ENCODE measurements around the gene RPL10.

RPL10 gene

GRCh38 chrX:154362085-154362742 is 36.0 kb upstream of the RPL10 start:
- Histone ChIP-seq H3K9ac (ENCODE audit: low read length) (no peak overlapping the region), H3K4me1 (ENCODE audit: control insufficient read depth, insufficient read depth, low read length) (no peaks in the 10 kb centered on the region; the same call in 1 of the 2 replicates), H3K4me3 (ENCODE audit: low read depth, low read length) (no peak overlapping the region), H3K36me3 (ENCODE audit: control insufficient read depth, insufficient read depth, low read length) (peaks cover 96% of the 10 kb centered on the region), H3K27me3 (ENCODE audit: control insufficient read depth, insufficient read depth, low read length) (no peaks in the 10 kb centered on the region), H3K9me3 (ENCODE audit: control insufficient read depth, insufficient read depth, low read depth, low read length) (peaks cover 18% of the 10 kb centered on the region; the same call in 1 of the 2 replicates), H3K27ac (ENCODE audit: low read depth, low read length) (no peak overlapping the region)

DNA sequence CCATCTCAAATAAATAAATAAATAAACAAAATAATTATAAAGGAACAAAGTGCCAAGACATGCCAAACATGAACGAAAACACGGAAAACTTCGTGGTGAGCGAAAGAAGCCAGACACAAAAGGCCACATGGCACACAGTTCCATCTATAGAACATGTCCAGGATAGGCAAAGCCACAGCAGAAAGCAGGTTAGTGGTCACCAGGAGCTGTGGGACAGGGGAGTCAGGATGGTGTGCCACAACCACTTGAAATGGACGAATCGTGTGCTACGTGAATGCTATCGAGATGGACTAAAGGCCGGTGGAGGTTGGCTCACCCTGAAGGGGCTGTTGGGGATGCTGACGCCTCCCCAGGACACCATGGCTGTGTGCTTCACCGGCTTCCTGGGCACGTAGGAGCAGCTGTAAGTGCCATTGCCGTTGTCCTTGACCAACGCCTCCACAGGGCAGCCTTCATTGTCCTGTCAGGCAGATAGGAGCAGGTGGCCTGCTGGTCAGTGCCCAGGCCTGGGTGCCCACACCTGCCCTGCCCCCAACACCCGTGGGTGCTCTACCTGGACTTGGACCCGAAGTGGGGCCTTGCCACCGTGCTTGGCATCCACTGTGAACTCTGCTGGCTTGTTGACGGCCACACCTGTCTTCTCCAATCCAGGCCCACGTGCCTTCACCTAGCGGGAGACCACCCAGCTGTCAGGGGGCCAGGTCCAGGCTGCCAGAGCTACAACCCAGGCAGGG is 34.3 kb upstream of the RPL10 start:
- H3K9me3 ChIP-seq (ENCODE audit: control insufficient read depth, insufficient read depth, low read depth, low read length), result peaks cover 16% of the 10 kb centered on the region; the same call in 1 of the 2 replicates
- no peaks in the 10 kb centered on the region for H3K27me3 ChIP-seq (ENCODE audit: control insufficient read depth, insufficient read depth, low read length)
- H3K36me3 ChIP-seq (ENCODE audit: control insufficient read depth, insufficient read depth, low read length), result peaks cover 96% of the 10 kb centered on the region
- H3K4me1 ChIP-seq (ENCODE audit: control insufficient read depth, insufficient read depth, low read length), result peaks cover 11% of the 10 kb centered on the region; the same call in 1 of the 2 replicates
- no peak overlapping the region for H3K9ac ChIP-seq (ENCODE audit: low read length)
- no peak overlapping the region for H3K4me3 ChIP-seq (ENCODE audit: low read depth, low read length)
- no peak overlapping the region for H3K27ac ChIP-seq (ENCODE audit: low read depth, low read length)

- Histone ChIP-seq H3K36me3 (ENCODE audit: control insufficient read depth, insufficient read depth, low read length) (peaks cover 91% of the 10 kb centered on the region), H3K27me3 (ENCODE audit: control insufficient read depth, insufficient read depth, low read length) (no peaks in the 10 kb centered on the region), H3K9ac (ENCODE audit: low read length) (no peak overlapping the region), H3K4me3 (ENCODE audit: low read depth, low read length) (no peak overlapping the region), H3K9me3 (ENCODE audit: control insufficient read depth, insufficient read depth, low read depth, low read length) (peaks cover 16% of the 10 kb centered on the region; the same call in 1 of the 2 replicates), H3K4me1 (ENCODE audit: control insufficient read depth, insufficient read depth, low read length) (peaks cover 11% of the 10 kb centered on the region; the same call in 1 of the 2 replicates), H3K27ac (ENCODE audit: low read depth, low read length) (no peak overlapping the region)
Measured at GRCh38 chrX:154365052-154365600, 33.1 kb upstream of the RPL10 start.

DNA sequence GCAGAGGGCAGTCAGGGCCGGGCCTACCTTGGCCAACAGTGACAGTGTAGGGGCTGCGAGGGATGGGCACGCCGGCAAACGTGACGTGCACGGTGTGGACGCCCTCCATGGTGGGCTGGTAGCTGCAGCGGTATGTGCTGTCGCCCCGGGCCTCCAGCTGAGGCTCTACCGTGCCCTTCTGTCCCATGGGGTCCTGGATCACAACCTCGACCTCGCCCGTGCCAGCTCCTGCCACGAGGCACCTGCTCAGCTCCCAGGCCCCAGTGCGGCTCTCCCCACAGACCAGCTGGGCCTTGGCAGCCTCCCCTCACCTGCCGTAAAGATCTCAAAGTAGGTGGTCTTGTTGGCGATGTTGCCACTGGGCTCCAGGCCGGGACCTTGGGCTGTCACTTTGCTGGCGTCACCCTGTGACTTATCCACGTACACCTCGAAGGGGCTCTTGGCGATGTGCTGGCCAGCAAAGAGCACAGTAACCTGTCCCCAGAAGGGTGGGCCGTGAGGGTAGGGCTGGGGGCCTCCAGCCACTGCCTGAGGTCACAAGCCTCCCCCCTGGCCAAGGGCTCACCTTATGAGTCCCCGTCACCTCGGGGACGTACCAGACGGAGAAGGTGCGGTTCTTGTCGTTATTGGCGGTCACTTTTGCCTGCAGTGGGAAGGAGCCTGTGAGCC is 32.0 kb upstream of the RPL10 start:
- Histone ChIP-seq H3K9ac (ENCODE audit: low read length) (peak overlapping the region; percentile 54), H3K4me3 (ENCODE audit: low read depth, low read length) (no peak overlapping the region), H3K4me1 (ENCODE audit: control insufficient read depth, insufficient read depth, low read length) (peaks cover 11% of the 10 kb centered on the region; the same call in 1 of the 2 replicates), H3K9me3 (ENCODE audit: control insufficient read depth, insufficient read depth, low read depth, low read length) (peaks cover 18% of the 10 kb centered on the region; the same call in 1 of the 2 replicates), H3K36me3 (ENCODE audit: control insufficient read depth, insufficient read depth, low read length) (peaks cover 87% of the 10 kb centered on the region), H3K27ac (ENCODE audit: low read depth, low read length) (no peak overlapping the region), H3K27me3 (ENCODE audit: control insufficient read depth, insufficient read depth, low read length) (no peaks in the 10 kb centered on the region)

DNA sequence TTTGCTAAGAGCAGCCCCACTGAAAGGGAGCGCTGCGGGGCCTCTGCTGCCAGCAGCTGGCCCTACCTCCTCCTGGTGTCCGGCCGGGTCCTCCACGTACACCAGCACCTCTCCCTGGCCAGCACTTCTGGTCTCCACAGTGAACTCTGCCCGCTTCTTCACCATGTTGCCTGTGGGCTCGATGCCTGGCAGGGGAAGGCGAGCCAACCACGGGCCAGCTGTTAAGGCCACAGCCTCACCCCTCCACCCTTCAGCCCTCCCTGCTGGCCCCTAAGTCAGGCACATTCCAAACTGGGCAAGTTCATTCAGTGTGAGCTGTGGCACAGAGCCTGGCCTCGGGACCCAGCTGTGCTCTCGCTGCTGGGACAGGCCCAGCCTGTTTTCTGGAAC is 31.5 kb upstream of the RPL10 start:
- H3K4me3 ChIP-seq (ENCODE audit: low read depth, low read length), result no peak overlapping the region
- peaks cover 11% of the 10 kb centered on the region; the same call in 1 of the 2 replicates for H3K4me1 ChIP-seq (ENCODE audit: control insufficient read depth, insufficient read depth, low read length)
- peaks cover 14% of the 10 kb centered on the region; the same call in 1 of the 2 replicates for H3K9me3 ChIP-seq (ENCODE audit: control insufficient read depth, insufficient read depth, low read depth, low read length)
- peak overlapping the region; percentile 9; the same call in 1 of the 2 replicates for H3K27ac ChIP-seq (ENCODE audit: low read depth, low read length)
- peak overlapping the region; percentile 54 for H3K9ac ChIP-seq (ENCODE audit: low read length)
- peaks cover 81% of the 10 kb centered on the region for H3K36me3 ChIP-seq (ENCODE audit: control insufficient read depth, insufficient read depth, low read length)
- no peaks in the 10 kb centered on the region for H3K27me3 ChIP-seq (ENCODE audit: control insufficient read depth, insufficient read depth, low read length)

GRCh38 chrX:154367474-154368308 is 30.5 kb upstream of the RPL10 start:
- Histone ChIP-seq H3K36me3 (ENCODE audit: control insufficient read depth, insufficient read depth, low read length) (peaks cover 71% of the 10 kb centered on the region), H3K4me3 (ENCODE audit: low read depth, low read length) (peak overlapping the region; percentile 94; the same call in 1 of the 2 replicates), H3K9me3 (ENCODE audit: control insufficient read depth, insufficient read depth, low read depth, low read length) (peaks cover 7% of the 10 kb centered on the region; the same call in 1 of the 2 replicates), H3K9ac (ENCODE audit: low read length) (peak overlapping the region; percentile 99), H3K4me1 (ENCODE audit: control insufficient read depth, insufficient read depth, low read length) (peaks cover 19% of the 10 kb centered on the region; the same call in 1 of the 2 replicates), H3K27me3 (ENCODE audit: control insufficient read depth, insufficient read depth, low read length) (no peaks in the 10 kb centered on the region), H3K27ac (ENCODE audit: low read depth, low read length) (peak overlapping the region; percentile 98; the same call in 1 of the 2 replicates)

GRCh38 chrX:154368630-154369448 is 29.3 kb upstream of the RPL10 start:
- peaks cover 7% of the 10 kb centered on the region; the same call in 1 of the 2 replicates for H3K9me3 ChIP-seq (ENCODE audit: control insufficient read depth, insufficient read depth, low read depth, low read length)
- H3K4me3 ChIP-seq (ENCODE audit: low read depth, low read length), result peak overlapping the region; percentile 94
- no peaks in the 10 kb centered on the region for H3K27me3 ChIP-seq (ENCODE audit: control insufficient read depth, insufficient read depth, low read length)
- H3K27ac ChIP-seq (ENCODE audit: low read depth, low read length), result peak overlapping the region; percentile 98
- peaks cover 62% of the 10 kb centered on the region for H3K36me3 ChIP-seq (ENCODE audit: control insufficient read depth, insufficient read depth, low read length)
- peaks cover 27% of the 10 kb centered on the region; the same call in 1 of the 2 replicates for H3K4me1 ChIP-seq (ENCODE audit: control insufficient read depth, insufficient read depth, low read length)
- H3K9ac ChIP-seq (ENCODE audit: low read length), result peak overlapping the region; percentile 99

GRCh38 chrX:154369449-154370299 is 28.5 kb upstream of the RPL10 start:
- peak overlapping the region; percentile 99 for H3K9ac ChIP-seq (ENCODE audit: low read length)
- peak overlapping the region; percentile 98 for H3K27ac ChIP-seq (ENCODE audit: low read depth, low read length)
- peaks cover 31% of the 10 kb centered on the region; the same call in 1 of the 2 replicates for H3K4me1 ChIP-seq (ENCODE audit: control insufficient read depth, insufficient read depth, low read length)
- H3K9me3 ChIP-seq (ENCODE audit: control insufficient read depth, insufficient read depth, low read depth, low read length), result peaks cover 7% of the 10 kb centered on the region; the same call in 1 of the 2 replicates
- no peaks in the 10 kb centered on the region for H3K27me3 ChIP-seq (ENCODE audit: control insufficient read depth, insufficient read depth, low read length)
- H3K36me3 ChIP-seq (ENCODE audit: control insufficient read depth, insufficient read depth, low read length), result peaks cover 54% of the 10 kb centered on the region
- H3K4me3 ChIP-seq (ENCODE audit: low read depth, low read length), result peak overlapping the region; percentile 94
